Trophoblast cell (in vitro differentiated cells and primary cell): Measurements from ENCODE around the gene COQ6.

Experiments used
- DNase-seq, 2 donors: peaks; one replicate each; pipeline ENCODE4 v3.0.0-alpha.2; 2016
- H2AFZ ChIP-seq: 2 replicates; pipeline ENCODE4 v1.6.1; 2013; ENCODE audit warnings: low read length, moderate library complexity, mild to moderate bottlenecking; ENCODE audit not compliant: insufficient read depth, poor library complexity
- H2AK5ac ChIP-seq: 2 replicates; pipeline ENCODE4 v1.6.1; 2013; ENCODE audit warnings: mild to moderate bottlenecking, low read length
- H2BK120ac ChIP-seq: 2 replicates; pipeline ENCODE4 v1.6.1; 2013; ENCODE audit warnings: low read length, mild to moderate bottlenecking, moderate library complexity; ENCODE audit not compliant: insufficient read depth, poor library complexity
- H2BK12ac ChIP-seq: 2 replicates; pipeline ENCODE4 v1.6.1; 2013; ENCODE audit warnings: mild to moderate bottlenecking, low read length, moderate library complexity
- H2BK5ac ChIP-seq: 2 replicates; pipeline ENCODE4 v1.6.1; 2013; ENCODE audit warnings: low read length, low read depth, moderate library complexity, mild to moderate bottlenecking; ENCODE audit not compliant: poor library complexity
- H3K14ac ChIP-seq: 2 replicates; pipeline ENCODE4 v1.6.1; 2013; ENCODE audit warnings: mild to moderate bottlenecking, low read length
- H3K18ac ChIP-seq: 2 replicates; pipeline ENCODE4 v1.6.1; 2013; ENCODE audit warnings: mild to moderate bottlenecking, low read length
- H3K23ac ChIP-seq: 2 replicates; pipeline ENCODE4 v1.6.1; 2013; ENCODE audit warnings: low read length
- H3K27ac ChIP-seq: 2 replicates; pipeline ENCODE4 v1.5.1; 2013; ENCODE audit warnings: low read depth, mild to moderate bottlenecking, inconsistent platforms, low read length, moderate library complexity
- H3K27me3 ChIP-seq: 2 replicates; pipeline ENCODE4 v1.6.1; 2013; ENCODE audit warnings: inconsistent platforms, mild to moderate bottlenecking, low read length, moderate library complexity; ENCODE audit not compliant: insufficient read depth
- H3K36me3 ChIP-seq, 2 experiments: 1 replicate in 1 of 2; 2 replicates in 1 of 2; pipeline ENCODE4 v1.6.1; 2013; ENCODE audit warnings: low read length in 2 of 2, mild to moderate bottlenecking in 2 of 2, moderate library complexity in 1 of 2; ENCODE audit not compliant: insufficient read depth in 2 of 2, control insufficient read depth in 1 of 2
- H3K4ac ChIP-seq: 2 replicates; pipeline ENCODE4 v1.6.1; 2013; ENCODE audit warnings: low read depth, mild to moderate bottlenecking, low read length, moderate library complexity
- H3K4me1 ChIP-seq, 2 experiments: 1 replicate in 1 of 2; 2 replicates in 1 of 2; pipeline ENCODE4 v1.6.1; 2013; ENCODE audit warnings: low read length in 2 of 2, mild to moderate bottlenecking in 2 of 2, moderate library complexity in 1 of 2; ENCODE audit not compliant: insufficient read depth in 2 of 2, control insufficient read depth in 1 of 2
- H3K4me2 ChIP-seq: 2 replicates; pipeline ENCODE4 v1.6.1; 2013; ENCODE audit warnings: inconsistent platforms, mild to moderate bottlenecking, low read length, moderate library complexity
- H3K4me3 ChIP-seq: 2 replicates; pipeline ENCODE4 v1.5.1; 2013; ENCODE audit warnings: mild to moderate bottlenecking, low read depth, low read length, inconsistent platforms
- H3K79me1 ChIP-seq: one replicate; pipeline ENCODE4 v1.6.1; 2013; ENCODE audit warnings: low read length
- H3K79me2 ChIP-seq: 2 replicates; pipeline ENCODE4 v1.6.1; 2013; ENCODE audit warnings: low read length, mild to moderate bottlenecking; ENCODE audit not compliant: control insufficient read depth, insufficient read depth, poor library complexity
- H3K9ac ChIP-seq: 2 replicates; pipeline ENCODE4 v1.6.1; 2013; ENCODE audit warnings: mild to moderate bottlenecking, low read length
- H3K9me3 ChIP-seq: 2 replicates; pipeline ENCODE4 v1.6.1; 2013; ENCODE audit warnings: low read depth, mild to moderate bottlenecking, control low read depth, inconsistent platforms, low read length; ENCODE audit not compliant: insufficient read depth
- H4K12ac ChIP-seq: 2 replicates; pipeline ENCODE4 v1.6.1; 2013; ENCODE audit warnings: low read depth, mild to moderate bottlenecking, low read length, moderate library complexity
- H4K8ac ChIP-seq: 2 replicates; pipeline ENCODE4 v1.6.1; 2013; ENCODE audit warnings: low read depth, mild to moderate bottlenecking, low read length, moderate library complexity
- H4K91ac ChIP-seq: one replicate; pipeline ENCODE4 v1.6.1; 2013; ENCODE audit warnings: low read depth, mild to moderate bottlenecking, low read length, moderate library complexity
- WGBS: extraction: QIAGEN DNeasy Blood & Tissue Kit; methylation state at CpG from one replicate; pipeline ENCODE4 v1.1.7; 2013; ENCODE audit warnings: missing lambda C conversion rate; ENCODE audit not compliant: insufficient read length, insufficient coverage; ENCODE audit errors: extremely low coverage; 5-methylcytosine and 5-hydroxymethylcytosine counted together

The COQ6 gene

GRCh38 chr14:73958591-73958990 lies 8.5 kb downstream of the COQ6 start:
- no peaks in the 10 kb centered on the region for H3K79me1 ChIP-seq
- H3K4me1 ChIP-seq: no peaks in the 10 kb centered on the region
- no peak overlapping the region for H2AFZ ChIP-seq
- H3K9ac ChIP-seq: no peak overlapping the region
- no peaks in the 10 kb centered on the region for H3K79me2 ChIP-seq
- H4K91ac ChIP-seq: no peak overlapping the region
- DNase-seq: no peak
- H3K14ac ChIP-seq: no peak overlapping the region
- H2BK120ac ChIP-seq: no peak overlapping the region
- no peak overlapping the region for H2BK12ac ChIP-seq
- no peak overlapping the region for H2AK5ac ChIP-seq
- no peak overlapping the region for H4K8ac ChIP-seq
- peaks cover 14 to 41% of the 10 kb centered on the region in 2 experiments for H3K36me3 ChIP-seq
- no peaks in the 10 kb centered on the region for H3K27me3 ChIP-seq
- no peak overlapping the region for H3K18ac ChIP-seq
- H3K27ac ChIP-seq: no peak overlapping the region
- no peak overlapping the region for H4K12ac ChIP-seq
- H3K9me3 ChIP-seq: no peaks in the 10 kb centered on the region
- no peak overlapping the region for H3K4ac ChIP-seq
- H3K23ac ChIP-seq: no peak overlapping the region
- H3K4me2 ChIP-seq: no peak overlapping the region
- no peak overlapping the region for H2BK5ac ChIP-seq
- H3K4me3 ChIP-seq: no peak overlapping the region

GRCh38 chr14:73961192-73961591 lies 11.1 kb downstream of the COQ6 start:
- WGBS: no CpG with 5 or more reads among the region's 12 CpGs
- Histone ChIP-seq H3K27me3 (no peaks in the 10 kb centered on the region), H3K14ac (no peak overlapping the region), H2BK12ac (no peak overlapping the region), H4K8ac (no peak overlapping the region), H3K4me3 (no peak overlapping the region), H3K4me2 (no peak overlapping the region), H4K12ac (no peak overlapping the region), H3K18ac (no peak overlapping the region), H3K4me1 (no peaks in the 10 kb centered on the region), H2BK5ac (no peak overlapping the region), H3K27ac (no peak overlapping the region), H3K79me2 (no peaks in the 10 kb centered on the region), H3K9ac (no peak overlapping the region), H3K4ac (no peak overlapping the region), H2AK5ac (no peak overlapping the region), H3K23ac (no peak overlapping the region), H3K79me1 (no peaks in the 10 kb centered on the region), H4K91ac (no peak overlapping the region), H3K36me3 (peaks cover 11 to 36% of the 10 kb centered on the region in 2 experiments), H2AFZ (no peak overlapping the region), H2BK120ac (no peak overlapping the region), H3K9me3 (no peaks in the 10 kb centered on the region)
- no peak for DNase-seq

- Histone ChIP-seq H3K18ac (no peak overlapping the region), H4K8ac (no peak overlapping the region), H3K27me3 (no peaks in the 10 kb centered on the region), H3K4me2 (no peak overlapping the region), H3K9ac (no peak overlapping the region), H3K79me1 (no peaks in the 10 kb centered on the region), H3K14ac (no peak overlapping the region), H2BK5ac (no peak overlapping the region), H2AFZ (no peak overlapping the region), H3K4me3 (no peak overlapping the region), H3K4me1 (no peaks in the 10 kb centered on the region), H4K91ac (no peak overlapping the region), H2BK12ac (no peak overlapping the region), H3K4ac (no peak overlapping the region), H3K79me2 (no peaks in the 10 kb centered on the region), H4K12ac (no peak overlapping the region), H3K27ac (no peak overlapping the region), H2AK5ac (no peak overlapping the region), H3K36me3 (peaks cover 12 to 35% of the 10 kb centered on the region in 2 experiments), H2BK120ac (no peak overlapping the region), H3K9me3 (no peaks in the 10 kb centered on the region), H3K23ac (no peak overlapping the region)
- no CpG with 5 or more reads among the region's 4 CpGs for WGBS
- no peak for DNase-seq
Measured at GRCh38 chr14:73965216-73965615, 15.1 kb downstream of the COQ6 start.

- Histone ChIP-seq H2AFZ (no peak overlapping the region), H3K4me1 (no peaks in the 10 kb centered on the region), H2BK120ac (no peak overlapping the region), H2BK12ac (no peak overlapping the region), H3K79me1 (no peaks in the 10 kb centered on the region), H3K4ac (no peak overlapping the region), H4K91ac (no peak overlapping the region), H3K27ac (no peak overlapping the region), H3K4me3 (no peak overlapping the region), H2BK5ac (no peak overlapping the region), H3K14ac (no peak overlapping the region), H3K4me2 (no peak overlapping the region), H3K9me3 (no peaks in the 10 kb centered on the region), H3K79me2 (no peaks in the 10 kb centered on the region), H4K12ac (no peak overlapping the region), H3K9ac (no peak overlapping the region), H3K23ac (no peak overlapping the region), H3K18ac (no peak overlapping the region), H4K8ac (no peak overlapping the region), H3K27me3 (no peaks in the 10 kb centered on the region), H2AK5ac (no peak overlapping the region), H3K36me3 (peaks cover 8 to 22% of the 10 kb centered on the region in 2 experiments)
- no peak for DNase-seq
- no CpG with 5 or more reads among the region's 2 CpGs for WGBS
Measured at GRCh38 chr14:73968885-73969284, 18.8 kb downstream of the COQ6 start.
